ENCODE data around the gene JAZF1.

Gene JAZF1

GRCh38 chr7:27920281-27920946, 260.2 kb downstream of the JAZF1 start:
- Histone ChIP-seq H3K4me2 (ENCODE audit: low read depth, low read length, poor library complexity, severe bottlenecking) (peak overlapping the region; percentile 47), H3K79me2 (ENCODE audit: insufficient read depth, low read length) (no peaks in the 10 kb centered on the region), H3K4me3 (ENCODE audit: insufficient read depth, low read length, poor library complexity, severe bottlenecking) (no peak overlapping the region), H4K20me1 (ENCODE audit: low read depth, low read length) (no peaks in the 10 kb centered on the region), H3F3A (ENCODE audit: insufficient read depth) (0 out of 2 replicates have a peak, but pooled peaks cover 3% of the 10 kb centered on the region), H3K36me3 (ENCODE audit: low read length) (no peaks in the 10 kb centered on the region), H3K9ac (ENCODE audit: low read length) (no peak overlapping the region), H2AFZ (ENCODE audit: low read depth, low read length, severe bottlenecking) (no peak overlapping the region), H3K27ac (ENCODE audit: low read depth, low read length) (peak overlapping the region; percentile 64), H3K27me3 (ENCODE audit: low read length) (no peaks in the 10 kb centered on the region), H3K9me3 (ENCODE audit: insufficient read depth, low read length) (no peaks in the 10 kb centered on the region), H3K9me2 (replicated peaks; ENCODE audit: insufficient read depth, low read length) (no peaks in the 10 kb centered on the region)
- no peak for TF ChIP-seq CTCF (IDR thresholded peaks at IDR 0.05; ENCODE audit: insufficient read depth, low read length, poor library complexity, severe bottlenecking)

- Histone ChIP-seq H3K9me3 (ENCODE audit: insufficient read depth, low read length) (no peaks in the 10 kb centered on the region), H3K4me2 (ENCODE audit: low read depth, low read length, poor library complexity, severe bottlenecking) (peak overlapping the region; percentile 9), H3K4me3 (ENCODE audit: insufficient read depth, low read length, poor library complexity, severe bottlenecking) (no peak overlapping the region), H3K27me3 (ENCODE audit: low read length) (no peaks in the 10 kb centered on the region), H4K20me1 (ENCODE audit: low read depth, low read length) (no peaks in the 10 kb centered on the region), H3K36me3 (ENCODE audit: low read length) (no peaks in the 10 kb centered on the region), H3K27ac (ENCODE audit: low read depth, low read length) (peak overlapping the region; percentile 31), H3K79me2 (ENCODE audit: insufficient read depth, low read length) (no peaks in the 10 kb centered on the region), H3F3A (ENCODE audit: insufficient read depth) (0 out of 2 replicates have a peak, but pooled peaks cover 3% of the 10 kb centered on the region), H2AFZ (ENCODE audit: low read depth, low read length, severe bottlenecking) (no peak overlapping the region), H3K9me2 (replicated peaks; ENCODE audit: insufficient read depth, low read length) (no peaks in the 10 kb centered on the region), H3K9ac (ENCODE audit: low read length) (no peak overlapping the region)
- no peak for TF ChIP-seq CTCF (IDR thresholded peaks at IDR 0.05; ENCODE audit: insufficient read depth, low read length, poor library complexity, severe bottlenecking)
- TF ChIP-seq EZH2phosphoT487 (conservative IDR thresholded peaks at IDR 0.05; ENCODE audit: low read length) = no peak
Measured at GRCh38 chr7:27918503-27918902, 262.1 kb downstream of the JAZF1 start.

GRCh38 chr7:27917774-27918314, 262.8 kb downstream of the JAZF1 start:
- no peaks in the 10 kb centered on the region for H3K36me3 ChIP-seq (ENCODE audit: low read length)
- no peaks in the 10 kb centered on the region for H3K27me3 ChIP-seq (ENCODE audit: low read length)
- H3K4me3 ChIP-seq (ENCODE audit: insufficient read depth, low read length, poor library complexity, severe bottlenecking) = no peak overlapping the region
- no peaks in the 10 kb centered on the region for H4K20me1 ChIP-seq (ENCODE audit: low read depth, low read length)
- 0 out of 2 replicates have a peak overlapping the region, but pooled peaks have one; percentile 31 for H3K27ac ChIP-seq (ENCODE audit: low read depth, low read length)
- no peak overlapping the region for H2AFZ ChIP-seq (ENCODE audit: low read depth, low read length, severe bottlenecking)
- H3K79me2 ChIP-seq (ENCODE audit: insufficient read depth, low read length) = no peaks in the 10 kb centered on the region
- H3K9ac ChIP-seq (ENCODE audit: low read length) = no peak overlapping the region
- TF ChIP-seq EZH2phosphoT487 (conservative IDR thresholded peaks at IDR 0.05; ENCODE audit: low read length) (no peak), CTCF (IDR thresholded peaks at IDR 0.05; ENCODE audit: insufficient read depth, low read length, poor library complexity, severe bottlenecking) (no peak)
- no peaks in the 10 kb centered on the region for H3K9me3 ChIP-seq (ENCODE audit: insufficient read depth, low read length)
- peak overlapping the region; percentile 9 for H3K4me2 ChIP-seq (ENCODE audit: low read depth, low read length, poor library complexity, severe bottlenecking)
- H3K9me2 ChIP-seq (replicated peaks; ENCODE audit: insufficient read depth, low read length) = no peaks in the 10 kb centered on the region
- 0 out of 2 replicates have a peak, but pooled peaks cover 3% of the 10 kb centered on the region for H3F3A ChIP-seq (ENCODE audit: insufficient read depth)

Data from SU-DHL-6 (cell line).